Fibroblast of skin of right quadriceps (primary cell): ENCODE measurements around the gene ATP6V1D.
"Not testable (repeated sequence)": the region's sequence is repeated elsewhere in the genome, so short reads cannot be mapped to it uniquely, and the experiment has no call there.

Source experiments
- DNase-seq: peaks from one replicate; pipeline ENCODE4 v3.0.0-alpha.2; 2013

Gene ATP6V1D

GRCh38 chr14:67359775-67360469 is at the start of gene ATP6V1D, which contains the start of gene EIF2S1:
TSS of gene ATP6V1D (minus strand) at chr14:67359804. CDS start at chr14:67359698, 106 bp downstream.
TSS of gene EIF2S1 (plus strand) at chr14:67360328. CDS start at chr14:67364768, 4,440 bp downstream.
- peak; percentile 99 for DNase-seq

GRCh38 chr14:67408122-67408801 is 48.7 kb upstream of the ATP6V1D start:
- DNase-seq, result not testable (repeated sequence)

- no peak for DNase-seq
These were observed 46.2 kb upstream of the ATP6V1D start for GRCh38 chr14:67405771-67406170.

GRCh38 chr14:67400434-67400833 is 40.8 kb upstream of the ATP6V1D start:
- DNase-seq, result no peak

GRCh38 chr14:67397536-67397935 is 37.9 kb upstream of the ATP6V1D start:
- no peak for DNase-seq

DNA sequence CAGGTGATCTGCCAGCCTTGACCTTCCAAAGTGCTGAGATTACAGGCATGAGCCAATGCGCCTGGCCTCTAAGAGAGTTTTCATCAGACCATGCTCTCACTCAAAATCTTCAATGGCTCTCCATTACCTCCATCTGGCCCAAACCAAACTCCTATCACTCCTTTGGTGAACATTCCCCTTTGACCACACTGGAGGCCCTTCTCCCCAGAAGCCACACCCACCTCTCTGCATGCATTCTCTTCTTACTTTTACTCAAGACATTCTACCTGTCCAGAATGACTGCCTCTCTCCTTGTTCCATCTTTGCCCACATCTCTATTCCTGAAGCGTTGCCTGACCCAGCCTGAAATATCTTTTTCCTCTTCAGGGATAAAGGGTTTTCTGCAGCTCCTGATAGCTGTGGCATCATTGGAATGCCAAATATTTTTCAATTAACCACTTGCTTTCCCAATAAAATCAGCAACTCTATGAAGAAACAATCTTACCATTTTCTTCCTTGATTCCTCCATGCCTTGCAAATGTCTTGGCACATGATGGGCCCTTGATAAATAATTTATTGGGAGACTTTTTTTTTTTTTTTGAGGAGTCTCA is 36.9 kb upstream of the ATP6V1D start:
- DNase-seq, result peak; percentile 58

DNA sequence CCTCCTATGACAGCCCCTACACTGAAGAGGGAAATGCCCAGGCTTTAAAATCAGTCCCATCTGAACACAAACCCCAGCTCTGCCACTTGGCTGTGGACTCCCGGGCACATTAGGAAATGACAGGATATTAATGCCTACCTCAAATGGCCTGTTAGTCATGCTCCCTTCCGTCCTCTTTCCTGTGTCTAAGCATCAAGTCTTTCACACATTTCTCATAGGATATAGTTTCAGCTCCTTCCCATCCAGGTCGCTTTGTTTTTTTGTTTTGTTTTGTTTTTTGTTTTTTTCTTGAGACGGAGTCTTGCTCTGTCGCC is 36.2 kb upstream of the ATP6V1D start:
- peak; percentile 21 for DNase-seq

DNA sequence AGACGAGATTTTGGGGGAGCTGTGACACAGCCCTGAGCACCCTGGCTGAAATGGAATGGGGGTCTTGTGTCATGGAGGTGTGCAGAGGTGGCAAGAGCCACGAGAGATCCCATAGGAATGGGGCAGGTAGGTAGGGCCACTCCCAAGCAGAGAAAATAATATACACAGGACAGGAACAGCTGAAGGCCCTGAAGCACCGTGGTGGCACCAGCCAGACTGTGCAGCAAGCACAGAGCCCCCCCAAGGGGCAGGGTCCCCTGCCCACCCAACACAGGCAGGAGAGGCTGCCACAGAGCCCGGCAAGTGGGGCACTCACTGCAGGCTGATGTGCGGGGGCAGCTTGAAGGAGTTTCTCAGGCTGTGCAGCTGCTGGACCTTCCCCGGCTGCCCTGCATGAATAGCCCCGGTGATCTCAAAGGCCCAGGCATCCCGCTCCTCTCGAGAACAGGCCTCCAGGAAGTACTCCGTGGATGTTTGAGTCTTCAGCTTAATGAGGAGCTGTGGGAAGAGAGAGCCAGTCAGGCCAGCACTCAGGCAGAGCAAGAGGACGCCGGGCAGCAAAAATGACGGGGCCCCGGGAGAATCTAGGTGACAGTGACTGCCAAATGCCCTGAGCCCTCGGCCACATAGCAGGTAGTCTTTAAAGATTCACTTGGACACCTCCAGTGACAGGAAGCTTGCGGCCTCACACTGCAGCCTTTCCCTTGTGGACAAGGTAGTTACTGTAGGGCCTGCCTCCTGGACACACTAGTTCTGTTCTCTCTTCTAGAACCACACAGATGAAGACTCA is 35.7 kb upstream of the ATP6V1D start:
- no peak for DNase-seq

GRCh38 chr14:67393689-67394088 is 34.1 kb upstream of the ATP6V1D start:
- no peak for DNase-seq

DNA sequence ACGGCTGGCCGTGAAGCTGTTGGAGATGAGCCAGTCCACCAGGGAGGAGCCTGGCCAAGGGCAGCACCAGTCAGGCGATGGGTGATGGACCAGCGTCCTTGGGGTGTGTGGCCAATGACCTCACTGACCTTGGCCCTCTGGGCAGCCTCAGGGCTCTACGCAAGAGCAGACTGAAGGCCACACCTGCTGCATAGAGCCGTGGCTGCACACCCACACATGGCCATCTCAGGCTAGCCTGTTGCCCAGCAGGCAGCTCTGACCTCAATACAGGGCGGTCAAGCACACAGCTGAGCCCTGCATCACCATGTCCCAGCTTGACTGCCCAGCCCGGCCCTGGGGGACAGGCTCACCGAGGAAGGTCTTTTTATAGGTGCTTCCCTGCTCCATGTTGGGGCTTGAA is 33.2 kb upstream of the ATP6V1D start:
- no peak for DNase-seq

DNA sequence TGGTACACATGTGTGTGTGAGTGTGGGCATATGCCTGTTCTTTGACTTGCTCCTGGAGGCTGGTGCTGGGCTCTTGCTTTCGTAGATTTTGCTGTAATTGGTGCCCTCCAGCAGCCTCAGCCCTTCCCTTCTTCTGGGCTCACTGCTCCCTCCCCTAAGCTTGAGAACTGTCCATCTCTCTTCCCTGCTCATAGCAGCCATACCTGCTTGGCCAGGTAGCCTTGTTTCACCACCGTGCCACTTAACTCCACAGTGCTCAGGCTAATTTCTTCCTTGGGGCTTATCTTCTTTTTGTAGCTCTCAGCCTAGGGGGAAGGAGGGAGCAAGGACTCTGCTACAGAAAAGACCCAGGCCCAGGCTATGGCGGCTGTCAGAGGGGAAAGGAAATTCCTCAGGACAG is 32.5 kb upstream of the ATP6V1D start:
- no peak for DNase-seq

DNA sequence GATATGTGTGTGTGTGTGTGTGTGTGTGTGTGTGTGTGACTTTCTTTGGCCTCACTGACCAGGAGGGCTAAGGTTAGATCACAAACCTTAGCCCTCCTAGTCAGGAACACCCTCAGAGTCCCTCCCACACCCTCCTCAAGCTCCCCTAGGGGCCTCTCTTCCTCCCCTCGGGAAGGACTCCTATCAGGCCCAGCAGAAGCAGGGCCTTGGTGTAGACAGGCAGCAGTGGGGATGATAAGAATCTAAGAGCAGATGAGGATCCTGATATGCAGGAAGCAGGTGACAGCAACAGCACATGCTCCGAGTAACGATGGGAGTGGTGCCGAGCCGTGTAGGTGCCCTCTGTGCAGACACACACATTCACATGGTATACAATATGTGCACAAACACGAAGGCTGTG is 31.7 kb upstream of the ATP6V1D start:
- DNase-seq, result no peak

- no peak for DNase-seq
These were observed 30.4 kb upstream of the ATP6V1D start for GRCh38 chr14:67389811-67390534.

DNA sequence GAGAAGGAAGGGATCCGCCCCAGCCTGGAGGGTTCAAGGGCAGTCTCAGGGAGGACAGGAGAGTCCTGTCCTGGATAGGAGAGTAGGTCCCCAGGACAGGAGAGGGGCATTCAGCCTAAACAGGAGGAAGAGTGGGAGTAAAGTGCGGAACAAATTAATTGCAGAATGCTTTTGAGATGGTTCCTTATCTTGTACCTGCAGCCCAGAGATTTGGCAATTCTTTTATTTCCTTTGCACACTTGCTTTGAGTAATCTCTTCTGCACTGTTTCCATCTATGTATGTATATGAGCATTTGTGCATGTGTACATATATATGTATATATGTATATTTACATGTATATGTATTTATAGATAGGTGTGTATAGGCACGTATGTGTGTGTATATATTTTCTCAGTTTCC is 29.7 kb upstream of the ATP6V1D start:
- no peak for DNase-seq

- DNase-seq, result no peak
These were observed 27.6 kb upstream of the ATP6V1D start for GRCh38 chr14:67387195-67387594.

GRCh38 chr14:67385618-67386017 is 26.0 kb upstream of the ATP6V1D start:
- DNase-seq, result no peak

DNA sequence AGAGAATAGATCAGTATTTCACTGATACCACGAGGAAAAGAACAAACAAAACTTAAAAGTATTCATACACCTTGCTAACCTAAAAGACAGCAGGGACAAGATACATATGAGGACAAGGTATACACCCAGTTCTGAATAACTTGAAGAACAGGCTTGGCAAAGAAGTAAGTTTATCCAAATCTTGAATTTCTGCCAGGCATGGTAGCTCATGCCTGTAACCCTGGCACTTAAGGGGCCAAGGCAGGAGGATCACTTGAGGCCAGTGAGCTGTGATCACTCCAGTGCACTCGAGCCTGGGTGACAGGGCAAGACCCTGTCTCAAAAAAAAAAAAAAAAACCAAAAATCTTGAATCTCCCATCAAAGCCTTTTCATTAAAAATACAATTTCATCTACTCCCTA is 25.5 kb upstream of the ATP6V1D start:
- no peak for DNase-seq

- DNase-seq, result no peak
These were observed 18.3 kb upstream of the ATP6V1D start for GRCh38 chr14:67377916-67378315.

DNA sequence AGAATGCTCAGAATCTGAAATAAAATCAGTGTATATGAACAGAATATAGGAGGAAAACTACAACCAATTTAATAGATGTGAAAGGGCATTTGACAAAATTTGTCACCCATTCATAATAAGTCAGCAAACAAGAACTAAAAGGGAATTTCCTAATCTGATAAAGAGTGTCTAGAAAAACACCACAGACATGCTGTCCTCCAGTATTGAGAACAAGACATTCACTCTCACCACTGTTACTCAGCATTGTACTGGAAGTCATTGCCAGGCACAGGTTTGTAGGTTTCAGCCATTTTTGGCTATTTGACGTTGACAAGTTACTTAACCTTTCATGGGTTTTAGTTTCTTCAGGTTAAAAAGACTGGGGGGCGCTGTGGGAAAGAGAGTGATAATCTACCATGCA is 13.7 kb upstream of the ATP6V1D start:
- DNase-seq, result no peak

- DNase-seq, result no peak
These were observed 13.2 kb upstream of the ATP6V1D start for GRCh38 chr14:67372833-67373232.

DNA sequence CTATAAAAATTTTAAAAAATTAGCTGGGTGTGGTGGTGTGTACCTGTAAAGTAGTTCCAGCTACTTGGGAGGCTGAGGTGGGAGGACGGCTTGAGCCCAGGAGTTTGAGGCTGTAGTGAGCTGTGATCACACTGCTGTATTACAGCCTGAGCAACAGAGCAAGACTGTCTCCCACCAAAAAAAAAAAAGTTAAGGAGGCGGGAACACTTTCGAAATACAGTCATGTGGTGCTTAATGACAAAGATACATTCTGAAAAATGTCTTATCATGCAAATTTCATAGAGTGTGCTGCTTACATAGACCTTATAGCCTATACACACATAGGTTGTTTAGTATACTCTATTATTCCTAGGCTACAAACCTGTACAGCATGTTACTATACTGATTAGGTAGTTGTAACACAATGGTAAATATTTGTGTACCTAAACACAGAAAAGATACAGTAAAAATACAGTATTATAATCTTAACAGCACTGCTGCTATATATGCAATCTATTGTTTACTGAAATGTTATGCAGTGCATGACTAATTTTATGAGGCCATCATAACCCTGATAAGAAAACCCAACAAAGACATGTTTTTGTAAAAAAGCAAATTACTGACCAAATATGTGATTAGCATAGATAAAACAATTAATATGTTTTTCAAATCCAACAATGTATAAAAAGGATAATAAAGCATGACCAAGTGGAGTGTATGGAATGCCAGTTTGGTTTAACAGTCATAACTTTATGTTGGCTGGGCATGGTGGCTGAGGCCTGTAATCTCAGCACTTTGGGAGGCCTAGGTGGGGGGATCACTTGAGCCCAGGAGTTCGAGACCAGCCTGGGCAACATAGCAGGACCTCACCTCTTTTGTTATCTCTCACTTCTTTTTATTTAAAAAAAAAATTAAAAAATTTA is 11.9 kb upstream of the ATP6V1D start:
- no peak for DNase-seq

GRCh38 chr14:67370830-67371229 is 11.2 kb upstream of the ATP6V1D start:
- DNase-seq, result no peak
